Measurements from ENCODE around the gene PBX3. TPM values are rescaled to one million over a fixed set of nuclear protein-coding genes. Genes with fewer than 3 reads are reported as not detected.
A peak's percentile ranks its signal among the peaks of the same experiment; 100 is the strongest.

Gene PBX3
- total and polyA plus RNA-seq, 12 donors, result 14.5 to 79.6 (median 56.3) TPM

- TF ChIP-seq, protein P1, sequence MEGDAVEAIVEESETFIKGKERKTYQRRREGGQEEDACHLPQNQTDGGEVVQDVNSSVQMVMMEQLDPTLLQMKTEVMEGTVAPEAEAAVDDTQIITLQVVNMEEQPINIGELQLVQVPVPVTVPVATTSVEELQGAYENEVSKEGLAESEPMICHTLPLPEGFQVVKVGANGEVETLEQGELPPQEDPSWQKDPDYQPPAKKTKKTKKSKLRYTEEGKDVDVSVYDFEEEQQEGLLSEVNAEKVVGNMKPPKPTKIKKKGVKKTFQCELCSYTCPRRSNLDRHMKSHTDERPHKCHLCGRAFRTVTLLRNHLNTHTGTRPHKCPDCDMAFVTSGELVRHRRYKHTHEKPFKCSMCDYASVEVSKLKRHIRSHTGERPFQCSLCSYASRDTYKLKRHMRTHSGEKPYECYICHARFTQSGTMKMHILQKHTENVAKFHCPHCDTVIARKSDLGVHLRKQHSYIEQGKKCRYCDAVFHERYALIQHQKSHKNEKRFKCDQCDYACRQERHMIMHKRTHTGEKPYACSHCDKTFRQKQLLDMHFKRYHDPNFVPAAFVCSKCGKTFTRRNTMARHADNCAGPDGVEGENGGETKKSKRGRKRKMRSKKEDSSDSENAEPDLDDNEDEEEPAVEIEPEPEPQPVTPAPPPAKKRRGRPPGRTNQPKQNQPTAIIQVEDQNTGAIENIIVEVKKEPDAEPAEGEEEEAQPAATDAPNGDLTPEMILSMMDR (IDR thresholded peaks at IDR 0.05), result no peak
- H3K4me1 ChIP-seq, result peaks cover 0 to 4% (median 0%) of the 10 kb centered on the region in 9 donors
- 98 to 99% methylated on average over 1 of the region's 1 CpG for WGBS, 2 donors
- H3K9me3 ChIP-seq, result no peaks in the 10 kb centered on the region
- intact Hi-C loops (cut with DNase I), result no loop called here
- DNase-seq, result no peak
- H3K4me3 ChIP-seq, result no peak overlapping the region
- H3K27ac ChIP-seq, result no peak overlapping the region
- no peak for ATAC-seq
- H3K36me3 ChIP-seq, result peaks cover 0 to 15% (median 0%) of the 10 kb centered on the region in 9 donors
- no peaks in the 10 kb centered on the region for H3K27me3 ChIP-seq
Observed at GRCh38 chr9:125926936-125927335, 179.8 kb downstream of the PBX3 start.

GRCh38 chr9:125929846-125930245 is 182.7 kb downstream of the PBX3 start:
- TF ChIP-seq, protein P1 (IDR thresholded peaks at IDR 0.05), result no peak
- Histone ChIP-seq H3K4me1 (peaks cover 0 to 10% (median 0%) of the 10 kb centered on the region in 9 donors), H3K9me3 (no peaks in the 10 kb centered on the region), H3K27ac (no peak overlapping the region), H3K27me3 (no peaks in the 10 kb centered on the region), H3K4me3 (no peak overlapping the region), H3K36me3 (peaks cover 0 to 14% (median 0%) of the 10 kb centered on the region in 9 donors)
- ATAC-seq (no peak), DNase-seq (no peak)
- WGBS, 2 donors, result 72 to 91% methylated on average over 2 of the region's 2 CpGs
- intact Hi-C loops (cut with DNase I), result no loop called here

GRCh38 chr9:125931211-125931610 is 184.0 kb downstream of the PBX3 start:
- WGBS, 2 donors, result 94 to 95% methylated on average over 4 of the region's 4 CpGs
- no peaks in the 10 kb centered on the region for H3K9me3 ChIP-seq
- DNase-seq (no peak), ATAC-seq (no peak)
- H3K4me3 ChIP-seq, result no peak overlapping the region
- peaks cover 0 to 10% (median 0%) of the 10 kb centered on the region in 9 donors for H3K4me1 ChIP-seq
- TF ChIP-seq, protein P1 (IDR thresholded peaks at IDR 0.05), result no peak
- H3K27ac ChIP-seq, result no peak overlapping the region
- H3K36me3 ChIP-seq, result peaks cover 0 to 28% (median 7%) of the 10 kb centered on the region in 9 donors
- intact Hi-C loops (cut with DNase I), result no loop called here
- H3K27me3 ChIP-seq, result no peaks in the 10 kb centered on the region

GRCh38 chr9:125932012-125932411 is 184.8 kb downstream of the PBX3 start:
- Histone ChIP-seq H3K36me3 (peaks cover 0 to 36% (median 7%) of the 10 kb centered on the region in 9 donors), H3K9me3 (no peaks in the 10 kb centered on the region), H3K4me3 (no peak overlapping the region), H3K27me3 (no peaks in the 10 kb centered on the region), H3K4me1 (peaks cover 0 to 10% (median 0%) of the 10 kb centered on the region in 9 donors), H3K27ac (no peak overlapping the region)
- intact Hi-C loops (cut with DNase I), result no loop called here
- DNase-seq, result peak in 1 of 2 donors; percentile 54
- peak in 5 of 8 donors; percentile 67 to 79 (median 73) for ATAC-seq
- 75 to 85% methylated on average over 5 of the region's 5 CpGs for WGBS, 2 donors
- TF ChIP-seq, protein P1 (IDR thresholded peaks at IDR 0.05), result no peak

All from heart right ventricle (tissue), 16 donors.